PC-3 (cell line): ENCODE results near the gene MARK2. TPM values are rescaled to one million over a fixed set of nuclear protein-coding genes. Genes with fewer than 3 reads are reported as not detected.
A peak's percentile ranks its signal among the peaks of the same experiment; 100 is the strongest.

Source experiments
- ATAC-seq: fragments of 200-7000 bp; cut with Tn5 transposase; 2 replicates; pipeline ENCODE4 v1.9.1; 2020; ENCODE audit warnings: mild to moderate bottlenecking, moderate library complexity
- BruUV-seq: library from RNA; stranded (reverse); fragments of 400-500 nt; replicated peaks from 2 replicates; lab custom pipeline; 2021; lab: Mats Ljungman, UMichigan
- CTCF ChIA-PET: fragments of 300-600 bp; sonication (Branson Sonifier 250); formaldehyde crosslinking; loops from one replicate; lab custom pipeline; 2022; ENCODE audit warnings: antibody characterized with exemption; lab: Charles Lee
- POLR2A ChIA-PET: fragments of 300-600 bp; sonication (Branson Sonifier 250); formaldehyde crosslinking; loops from one replicate; lab custom pipeline; 2022; ENCODE audit warnings: antibody characterized with exemption; ENCODE audit not compliant: unreplicated experiment; lab: Charles Lee
- DNase-seq: peaks from one replicate; pipeline ENCODE4 v3.0.0-alpha.2; 2015
- H2AFZ ChIP-seq: fragments of 300-600 bp; sonication (generic); 2 replicates; pipeline ENCODE4 v1.6.0; 2016; ENCODE audit warnings: antibody characterized with exemption, low read length
- H3F3A ChIP-seq: fragments of 300-600 bp; sonication (generic); one replicate; pipeline ENCODE4 v1.6.0; 2017; ENCODE audit warnings: antibody characterized with exemption, low read length, control low read depth, mild to moderate bottlenecking; ENCODE audit not compliant: unreplicated experiment
- H3K27ac ChIP-seq: fragments of 300-600 bp; sonication (generic); 2 replicates; pipeline ENCODE4 v1.5.1; 2016; ENCODE audit warnings: mild to moderate bottlenecking, low read length
- H3K27me3 ChIP-seq: fragments of 300-600 bp; sonication (generic); 2 replicates; pipeline ENCODE4 v1.6.1; 2016; ENCODE audit warnings: low read length, mixed read lengths
- H3K36me3 ChIP-seq: fragments of 300-600 bp; sonication (generic); 2 replicates; pipeline ENCODE4 v1.6.1; 2016; ENCODE audit warnings: low read depth, mixed run types, low read length, mixed read lengths
- H3K4me1 ChIP-seq: fragments of 300-600 bp; sonication (generic); 2 replicates; pipeline ENCODE4 v1.5.1; 2016; ENCODE audit warnings: low read length; ENCODE audit not compliant: insufficient read depth
- H3K4me2 ChIP-seq: fragments of 300-600 bp; sonication (generic); 2 replicates; pipeline ENCODE4 v1.6.0; 2016; ENCODE audit warnings: low read length
- H3K4me3 ChIP-seq: fragments of 300-600 bp; sonication (generic); 2 replicates; pipeline ENCODE4 v1.5.1; 2016; ENCODE audit warnings: mild to moderate bottlenecking, low read length, mixed read lengths
- H3K79me2 ChIP-seq: fragments of 300-600 bp; sonication (generic); 2 replicates; pipeline ENCODE4 v1.6.1; 2017; ENCODE audit warnings: low read length, mixed read lengths
- H3K9ac ChIP-seq: fragments of 300-600 bp; sonication (generic); 2 replicates; pipeline ENCODE4 v1.6.0; 2016; ENCODE audit warnings: mild to moderate bottlenecking, low read length
- H3K9me2 ChIP-seq: fragments of 300-600 bp; sonication (generic); replicated peaks from 2 replicates; pipeline ENCODE4 v1.6.1; 2016; ENCODE audit warnings: mixed run types, low read length, mixed read lengths
- H3K9me3 ChIP-seq: fragments of 300-600 bp; sonication (generic); 2 replicates; pipeline ENCODE4 v1.6.1; 2016; ENCODE audit warnings: low read length, mixed read lengths
- H4K20me1 ChIP-seq: fragments of 300-600 bp; sonication (generic); 2 replicates; pipeline ENCODE4 v1.6.1; 2016; ENCODE audit warnings: low read length, mixed read lengths
- EZH2 ChIP-seq: fragments of 300-600 bp; sonication (generic); IDR thresholded peaks from one replicate; pipeline ENCODE4 v1.6.1; 2017; ENCODE audit warnings: antibody characterized with exemption, mild to moderate bottlenecking, low read length; ENCODE audit not compliant: unreplicated experiment
- EZH2phosphoT487 ChIP-seq: fragments of 300-600 bp; sonication (generic); IDR thresholded peaks from 2 replicates; pipeline ENCODE4 v1.6.1; 2018; ENCODE audit warnings: mild to moderate bottlenecking, antibody characterized with exemption, low read length, borderline replicate concordance
- intact Hi-C: fragments of 100-400 bp; cut with micrococcal nuclease; formaldehyde crosslinking; loops from 2 replicates; pipeline ENCODE4 v1.9.0; 2023
- total RNA-seq: library from RNA; depleted of rRNA; stranded (reverse); fragments of >200 nt; gene quantifications from 2 replicates; pipeline ENCODE4 v1.2.3, GENCODE V29; 2014
- TF ChIP-seq, protein P1 (sequence below): fragments of 300-600 bp; sonication (generic); conservative IDR thresholded peaks from 2 replicates; pipeline ENCODE4 v1.5.1; 2017; ENCODE audit warnings: antibody characterized with exemption, low read depth, mild to moderate bottlenecking, low read length

Gene MARK2
- total RNA-seq, 1 experiment from 2014 or later = 60.1 TPM

DNA sequence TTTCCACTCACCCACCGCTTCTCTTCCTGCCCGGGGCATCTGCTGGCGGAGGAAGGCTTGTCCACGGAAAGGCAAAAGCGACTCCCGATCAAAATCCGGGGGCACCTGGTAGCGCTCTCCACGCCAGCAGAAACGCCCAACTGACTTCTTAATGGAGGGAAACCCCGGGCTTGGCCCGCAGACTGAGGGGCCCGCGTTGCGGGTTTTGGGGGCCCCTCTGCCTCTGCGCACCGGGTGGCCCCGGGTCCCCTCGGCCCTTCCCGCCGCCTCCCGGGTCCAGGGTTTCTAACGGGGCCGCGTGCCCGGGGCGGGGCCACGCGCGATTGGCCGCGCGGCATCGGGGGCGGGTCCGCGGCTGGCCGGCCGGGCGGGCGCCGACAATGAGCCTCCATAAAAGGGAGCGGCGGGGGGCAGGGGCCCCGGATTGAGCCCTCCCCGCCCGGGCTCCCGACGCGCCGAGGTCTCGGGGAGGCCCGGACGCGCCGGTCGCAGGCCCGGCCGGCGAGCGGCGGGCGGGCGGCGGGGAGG lies 25.8 kb upstream of the MARK2 start, which contains the start of gene SPINDOC:
TSS of gene SPINDOC (plus strand) at position 422 of the 528 bp plus-strand sequence. CDS start 231 bp downstream, outside the sequence.
- ChIA-PET CTCF (no interaction called here), POLR2A (no interaction called here)
- H3F3A ChIP-seq = no peaks in the 10 kb centered on the region
- peak; percentile 88 for ATAC-seq
- H4K20me1 ChIP-seq = peaks cover 36% of the 10 kb centered on the region
- no peaks in the 10 kb centered on the region for H3K9me2 ChIP-seq
- no peak within 1 kb of the TSS; the same call in 1 of the 2 replicates for H3K27ac ChIP-seq
- TF ChIP-seq, protein P1, sequence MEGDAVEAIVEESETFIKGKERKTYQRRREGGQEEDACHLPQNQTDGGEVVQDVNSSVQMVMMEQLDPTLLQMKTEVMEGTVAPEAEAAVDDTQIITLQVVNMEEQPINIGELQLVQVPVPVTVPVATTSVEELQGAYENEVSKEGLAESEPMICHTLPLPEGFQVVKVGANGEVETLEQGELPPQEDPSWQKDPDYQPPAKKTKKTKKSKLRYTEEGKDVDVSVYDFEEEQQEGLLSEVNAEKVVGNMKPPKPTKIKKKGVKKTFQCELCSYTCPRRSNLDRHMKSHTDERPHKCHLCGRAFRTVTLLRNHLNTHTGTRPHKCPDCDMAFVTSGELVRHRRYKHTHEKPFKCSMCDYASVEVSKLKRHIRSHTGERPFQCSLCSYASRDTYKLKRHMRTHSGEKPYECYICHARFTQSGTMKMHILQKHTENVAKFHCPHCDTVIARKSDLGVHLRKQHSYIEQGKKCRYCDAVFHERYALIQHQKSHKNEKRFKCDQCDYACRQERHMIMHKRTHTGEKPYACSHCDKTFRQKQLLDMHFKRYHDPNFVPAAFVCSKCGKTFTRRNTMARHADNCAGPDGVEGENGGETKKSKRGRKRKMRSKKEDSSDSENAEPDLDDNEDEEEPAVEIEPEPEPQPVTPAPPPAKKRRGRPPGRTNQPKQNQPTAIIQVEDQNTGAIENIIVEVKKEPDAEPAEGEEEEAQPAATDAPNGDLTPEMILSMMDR = no peak
- no peak for TF ChIP-seq EZH2
- TF ChIP-seq EZH2phosphoT487 = no peak
- DNase-seq = peak; percentile 78
- intact Hi-C loops = no loop called here
- no TSS peak for BruUV-seq
- H3K9ac ChIP-seq = peak within 1 kb of the TSS; percentile 83
- H3K27me3 ChIP-seq = no peaks in the 10 kb centered on the region
- H3K79me2 ChIP-seq = peaks cover 45% of the 10 kb centered on the region
- H3K36me3 ChIP-seq = peaks cover 15% of the 10 kb centered on the region
- peaks cover 17% of the 10 kb centered on the region for H3K4me1 ChIP-seq
- peak within 1 kb of the TSS; percentile 96 for H3K4me3 ChIP-seq
- H2AFZ ChIP-seq = peak within 1 kb of the TSS; percentile 97
- peak within 1 kb of the TSS; percentile 86 for H3K4me2 ChIP-seq
- no peaks in the 10 kb centered on the region for H3K9me3 ChIP-seq

- H4K20me1 ChIP-seq = peaks cover 36% of the 10 kb centered on the region
- H2AFZ ChIP-seq = peak overlapping the region; percentile 97
- H3K4me1 ChIP-seq = peaks cover 17% of the 10 kb centered on the region
- H3K9ac ChIP-seq = peak overlapping the region; percentile 83
- peak overlapping the region; percentile 96 for H3K4me3 ChIP-seq
- H3K4me2 ChIP-seq = peak overlapping the region; percentile 82
- no TSS peak for BruUV-seq
- H3K36me3 ChIP-seq = peaks cover 19% of the 10 kb centered on the region
- ChIA-PET POLR2A (no interaction called here), CTCF (no interaction called here)
- H3K27me3 ChIP-seq = no peaks in the 10 kb centered on the region
- TF ChIP-seq, protein P1 = no peak
- TF ChIP-seq EZH2phosphoT487 = no peak
- no peak for TF ChIP-seq EZH2
- intact Hi-C loops = loop anchor here (1.0 kb wide), 1 partner anchor 45 kb away; the partner anchor contains the start of gene ZFTA
- peak; percentile 62 for ATAC-seq
- peak; percentile 49 for DNase-seq
- no peaks in the 10 kb centered on the region for H3K9me3 ChIP-seq
- no peaks in the 10 kb centered on the region for H3K9me2 ChIP-seq
- H3F3A ChIP-seq = no peaks in the 10 kb centered on the region
- peaks cover 46% of the 10 kb centered on the region for H3K79me2 ChIP-seq
- no peak overlapping the region; the same call in 1 of the 2 replicates for H3K27ac ChIP-seq
These were observed 25.1 kb upstream of the MARK2 start for GRCh38 chr11:63813563-63814382.

DNA sequence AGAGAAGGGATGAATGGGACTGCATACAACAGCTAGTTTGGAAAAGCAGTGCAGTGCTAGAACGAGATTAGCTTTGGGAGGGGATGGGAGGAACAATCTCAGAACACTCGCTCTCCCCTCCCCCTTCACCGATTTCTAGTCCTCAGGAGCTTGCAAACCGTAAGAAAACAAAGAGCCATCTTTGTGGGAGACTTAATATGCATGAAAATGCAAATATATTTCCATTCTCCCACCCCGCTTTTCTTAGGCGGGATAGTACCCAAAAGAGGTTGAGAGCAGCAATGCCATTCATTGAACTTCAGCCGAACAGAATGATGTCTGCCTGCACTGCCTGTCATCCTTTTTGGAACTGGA lies 24.6 kb upstream of the MARK2 start:
- Histone ChIP-seq H3K9ac (peak overlapping the region; percentile 83), H3K79me2 (peaks cover 46% of the 10 kb centered on the region), H3K36me3 (peaks cover 19% of the 10 kb centered on the region), H2AFZ (peak overlapping the region; percentile 97), H4K20me1 (peaks cover 36% of the 10 kb centered on the region), H3K9me3 (no peaks in the 10 kb centered on the region), H3K27ac (no peak overlapping the region), H3K4me1 (peaks cover 17% of the 10 kb centered on the region), H3K9me2 (no peaks in the 10 kb centered on the region), H3K4me2 (peak overlapping the region; percentile 82), H3K4me3 (peak overlapping the region; percentile 96), H3K27me3 (no peaks in the 10 kb centered on the region), H3F3A (no peaks in the 10 kb centered on the region)
- intact Hi-C loops = loop anchor here (1.0 kb wide), 1 partner anchor 46 kb away; the partner anchor contains the start of gene ZFTA
- DNase-seq = peak; percentile 16
- CTCF ChIA-PET = no interaction called here
- POLR2A ChIA-PET = no interaction called here
- TF ChIP-seq EZH2phosphoT487 (no peak), EZH2 (no peak)
- TF ChIP-seq, protein P1 = no peak
- peak; percentile 10 for ATAC-seq
- TSS peak; percentile 49 for BruUV-seq
